H1 (cell line): ENCODE results near the gene INPP4B. TPM values are rescaled to one million over a fixed set of nuclear protein-coding genes. Genes with fewer than 3 reads are reported as not detected.

ENCODE experiments used
- CTCF ChIA-PET: fragments of 300-600 bp; sonication (Branson Sonifier 250); formaldehyde crosslinking; loops from one replicate; lab custom pipeline; 2021; ENCODE audit not compliant: partially characterized antibody; lab: Charles Lee
- POLR2A ChIA-PET: fragments of 300-600 bp; sonication (Branson Sonifier 250); formaldehyde crosslinking; loops from one replicate; lab custom pipeline; 2021; ENCODE audit warnings: inconsistent platforms; ENCODE audit not compliant: partially characterized antibody; lab: Charles Lee
- DNase-seq, 2 experiments: peaks; one replicate each; pipeline versions ENCODE4 v3.0.0 to v3.0.0-alpha.2; 2010 to 2022; ENCODE audit warnings: low spot score in 2 of 2, low read depth in 1 of 2, mixed read lengths in 1 of 2
- FAIRE-seq: peaks from 2 replicates; lab custom pipeline; 2011; peaks lifted over from hg19 to GRCh38; lab: Jason Lieb, UNC
- H2AFZ ChIP-seq: 2 replicates; pipeline ENCODE4 v1.8.1; 2012; ENCODE audit warnings: low read length, inconsistent platforms
- H2AK5ac ChIP-seq: 2 replicates; pipeline ENCODE4 v1.6.1; 2013; ENCODE audit warnings: low read depth, low read length
- H2BK120ac ChIP-seq: replicated peaks from 2 replicates; pipeline ENCODE3; 2013; ENCODE audit warnings: low read depth, low read length, inconsistent platforms
- H2BK12ac ChIP-seq: 2 replicates; pipeline ENCODE4 v1.6.1; 2013; ENCODE audit warnings: low read depth, low read length
- H2BK15ac ChIP-seq: 2 replicates; pipeline ENCODE4 v1.6.1; 2013; ENCODE audit warnings: low read length
- H2BK20ac ChIP-seq: 2 replicates; pipeline ENCODE4 v1.6.1; 2013; ENCODE audit warnings: low read length
- H2BK5ac ChIP-seq: 2 replicates; pipeline ENCODE4 v1.6.1; 2013; ENCODE audit warnings: low read depth, low read length
- H3K14ac ChIP-seq: 2 replicates; pipeline ENCODE4 v1.6.1; 2013; ENCODE audit warnings: inconsistent platforms; ENCODE audit not compliant: insufficient read length
- H3K18ac ChIP-seq: 2 replicates; pipeline ENCODE4 v1.6.1; 2013; ENCODE audit warnings: low read length; ENCODE audit errors: extremely low read depth
- H3K23ac ChIP-seq: 2 replicates; pipeline ENCODE4 v1.6.1; 2013; ENCODE audit warnings: inconsistent platforms; ENCODE audit not compliant: insufficient read length
- H3K23me2 ChIP-seq: 2 replicates; pipeline ENCODE4 v1.6.1; 2013; ENCODE audit warnings: low read depth, low read length
- H3K27ac ChIP-seq: 2 replicates; pipeline ENCODE4 v1.6.1; 2011; ENCODE audit warnings: low read depth, low read length, inconsistent platforms
- H3K27me3 ChIP-seq, 4 experiments: replicated peaks in 1 of 4; 1 replicate in 1 of 4; 2 replicates in 3 of 4; pipeline versions ENCODE4 v1.6.1 to v1.8.1; 2011 to 2013; ENCODE audit warnings: low read length in 3 of 4, mild to moderate bottlenecking in 3 of 4, inconsistent platforms in 2 of 4, mixed read lengths in 2 of 4, moderate library complexity in 1 of 4; ENCODE audit not compliant: control insufficient read depth in 3 of 4, insufficient read depth in 3 of 4; ENCODE audit errors: extremely low read depth in 1 of 4
- H3K36me3 ChIP-seq, 4 experiments: 2 replicates each; pipeline versions ENCODE4 v1.6.1 to v1.8.1; 2011 to 2013; ENCODE audit warnings: mild to moderate bottlenecking in 4 of 4, low read length in 3 of 4, moderate library complexity in 2 of 4, control low read depth in 1 of 4, inconsistent platforms in 1 of 4; ENCODE audit not compliant: insufficient read depth in 4 of 4, control insufficient read depth in 2 of 4
- H3K4ac ChIP-seq: replicated peaks from 2 replicates; pipeline ENCODE3; 2013; ENCODE audit warnings: low read length, low read depth, mixed read lengths, inconsistent platforms; ENCODE audit not compliant: insufficient read length
- H3K4me1 ChIP-seq, 4 experiments: replicated peaks in 1 of 4; 1 replicate in 1 of 4; 2 replicates in 3 of 4; pipeline versions ENCODE4 v1.6.1 to v1.8.1; 2011 to 2013; ENCODE audit warnings: low read length in 3 of 4, inconsistent platforms in 2 of 4, mixed read lengths in 1 of 4; ENCODE audit not compliant: insufficient read depth in 4 of 4, control insufficient read depth in 3 of 4
- H3K4me2 ChIP-seq, 2 experiments: 2 replicates each; pipeline versions ENCODE4 v1.6.1 to v1.8.1; 2011 to 2013; ENCODE audit warnings: low read depth in 2 of 2, low read length in 2 of 2, control low read depth in 1 of 2, inconsistent platforms in 1 of 2, mild to moderate bottlenecking in 1 of 2; ENCODE audit not compliant: insufficient read depth in 1 of 2
- H3K4me3 ChIP-seq, 4 experiments: fragments of 200-600, 300-600 bp in 1 of 4; sonication (generic), shearing (Covaris generic), sonication (Bioruptor Twin) in 1 of 4; 2 replicates each; pipeline versions ENCODE4 v1.5.1 to v1.8.1; 2011 to 2016; ENCODE audit warnings: low read length in 4 of 4, low read depth in 3 of 4, control low read depth in 2 of 4, inconsistent platforms in 2 of 4, mild to moderate bottlenecking in 2 of 4, mixed read lengths in 1 of 4, moderate library complexity in 1 of 4; ENCODE audit not compliant: insufficient read depth in 2 of 4; ENCODE audit errors: extremely low read depth in 1 of 4
- H3K56ac ChIP-seq: replicated peaks from 2 replicates; pipeline ENCODE3; 2013; ENCODE audit warnings: low read depth, mild to moderate bottlenecking, mixed read lengths, low read length, inconsistent platforms; ENCODE audit not compliant: insufficient read length
- H3K79me1 ChIP-seq: 2 replicates; pipeline ENCODE4 v1.6.1; 2013; ENCODE audit warnings: low read depth, low read length, control low read depth
- H3K79me2 ChIP-seq, 2 experiments: 2 replicates each; pipeline versions ENCODE4 v1.6.1 to v1.8.1; 2012 to 2013; ENCODE audit warnings: low read length in 2 of 2, mild to moderate bottlenecking in 2 of 2, inconsistent platforms in 1 of 2; ENCODE audit not compliant: insufficient read depth in 2 of 2, control insufficient read depth in 1 of 2
- H3K9ac ChIP-seq, 4 experiments: replicated peaks in 1 of 4; 1 replicate in 1 of 4; 2 replicates in 3 of 4; pipeline versions ENCODE4 v1.6.1 to v1.8.1; 2011 to 2013; ENCODE audit warnings: low read depth in 3 of 4, low read length in 3 of 4, control low read depth in 2 of 4, mild to moderate bottlenecking in 2 of 4, moderate library complexity in 2 of 4, inconsistent platforms in 1 of 4; ENCODE audit errors: extremely low read depth in 1 of 4
- H3K9me3 ChIP-seq, 2 experiments: 2 replicates each; pipeline versions ENCODE4 v1.6.1 to v1.8.1; 2012 to 2013; ENCODE audit warnings: mild to moderate bottlenecking in 2 of 2, moderate library complexity in 2 of 2, control low read depth in 1 of 2, inconsistent platforms in 1 of 2, low read depth in 1 of 2, low read length in 1 of 2, mixed read lengths in 1 of 2; ENCODE audit not compliant: insufficient read depth in 2 of 2
- H4K20me1 ChIP-seq, 2 experiments: replicated peaks in 1 of 2; 2 replicates each; pipeline versions ENCODE3 to v1.8.1; 2011 to 2013; ENCODE audit warnings: inconsistent platforms in 2 of 2, low read length in 2 of 2, mild to moderate bottlenecking in 1 of 2; ENCODE audit not compliant: insufficient read depth in 2 of 2, control insufficient read depth in 1 of 2
- H4K5ac ChIP-seq: 2 replicates; pipeline ENCODE4 v1.6.1; 2013; ENCODE audit warnings: low read length, low read depth, mixed read lengths, inconsistent platforms; ENCODE audit not compliant: insufficient read length
- H4K8ac ChIP-seq: 2 replicates; pipeline ENCODE4 v1.8.0; 2013; ENCODE audit warnings: mild to moderate bottlenecking, moderate library complexity, low read length, inconsistent platforms; ENCODE audit not compliant: insufficient read depth; ENCODE audit errors: extremely low read depth
- H4K91ac ChIP-seq: replicated peaks from 2 replicates; pipeline ENCODE3; 2013; ENCODE audit warnings: low read length, mixed read lengths, inconsistent platforms; ENCODE audit not compliant: insufficient read length
- BRCA1 ChIP-seq: IDR thresholded peaks from 2 replicates; pipeline ENCODE4 v1.6.1; 2012; ENCODE audit warnings: low read depth, low read length, improper control_type of control experiment
- EP300 ChIP-seq, 2 experiments: IDR thresholded peaks; 1 replicate in 1 of 2; 2 replicates in 1 of 2; pipeline ENCODE4 v1.6.1; 2011 to 2012; ENCODE audit warnings: low read depth in 2 of 2, low read length in 2 of 2, mild to moderate bottlenecking in 2 of 2, borderline replicate concordance in 1 of 2, inconsistent platforms in 1 of 2, moderate library complexity in 1 of 2
- JUN ChIP-seq: IDR thresholded peaks from 2 replicates; pipeline ENCODE4 v1.6.1; 2011; ENCODE audit warnings: low read depth, mild to moderate bottlenecking, improper control_type of control experiment, low read length
- SIX5 ChIP-seq: IDR thresholded peaks from 2 replicates; pipeline ENCODE4 v1.6.1; 2011; ENCODE audit warnings: mild to moderate bottlenecking, low read depth, low read length
- WGBS, 2 experiments: shearing (Covaris generic) in 1 of 2; methylation state at CpG; one replicate each; pipeline versions ENCODE4 v1.1.6 to v1.1.7; 2013 to 2015; ENCODE audit warnings: low lambda C conversion rate in 2 of 2, mixed read lengths in 2 of 2, inconsistent platforms in 1 of 2, low coverage in 1 of 2, missing lambda C conversion rate in 1 of 2; ENCODE audit not compliant: insufficient replicate concordance in 2 of 2, insufficient coverage in 1 of 2, insufficient read length in 1 of 2; ENCODE audit errors: extremely low coverage in 1 of 2, missing lambda C conversion rate in 1 of 2; 5-methylcytosine and 5-hydroxymethylcytosine counted together
- polyA plus RNA-seq, 7 experiments: library from polyadenylated mRNA; depleted of rRNA in 3 of 7; stranded (reverse) in 5 of 7; unstranded in 2 of 7; fragments of >200 nt in 5 of 7; fragments of 200-250 nt in 2 of 7; gene quantifications; 1 replicate in 5 of 7; 2 replicates in 1 of 7; 4 replicates in 1 of 7; pipeline versions ENCODE4 v1.2.1 to v1.2.3, GENCODE V29; 2011 to 2013; ENCODE audit warnings: missing spikeins in 2 of 7, mixed read lengths in 2 of 7
- total RNA-seq: library from RNA; stranded (reverse); fragmentation: NEBNext Ultra II Directional; extraction: Animal tissue kit (Norgen Biotek cat#: 25700); gene quantifications from 2 replicates; pipeline ENCODE4 v1.2.1, GENCODE V29; 2021
- TF ChIP-seq, protein P1 (sequence below): IDR thresholded peaks from 2 replicates; pipeline ENCODE4 v1.6.1; 2012; ENCODE audit warnings: inconsistent platforms

The INPP4B gene
- total and polyA plus RNA-seq, 2 of the 8 experiments (the other 6 are each of a cell fraction or from before 2014, with no cell fraction given), result 0.11 to 0.54 TPM

GRCh38 chr4:142406499-142406835, 439.6 kb downstream of the INPP4B start:
- Histone ChIP-seq H4K91ac (no peak overlapping the region), H3K79me2 (no peaks in the 10 kb centered on the region), H3K4ac (no peak overlapping the region), H3K4me2 (peak overlapping the region in 1 of 2 experiments; percentile 75; a peak in 1 of 4 replicates), H3K23ac (no peak overlapping the region), H2BK120ac (no peak overlapping the region), H2BK12ac (no peak overlapping the region; the same call in 1 of the 2 replicates), H3K27ac (no peak overlapping the region), H2AFZ (peak overlapping the region; percentile 89; the same call in 1 of the 2 replicates), H3K9ac (no peak overlapping the region), H4K8ac (no peak overlapping the region), H3K27me3 (peaks cover 0 to 1% (median 0%) of the 10 kb centered on the region in 4 experiments; a peak in 1 of 7 replicates), H2AK5ac (no peak overlapping the region), H3K79me1 (no peaks in the 10 kb centered on the region), H2BK15ac (no peak overlapping the region), H3K4me1 (peaks cover 0 to 16% (median 11%) of the 10 kb centered on the region in 4 experiments; a peak in 4 of 7 replicates), H3K9me3 (no peaks in the 10 kb centered on the region), H2BK5ac (no peak overlapping the region), H3K36me3 (no peaks in the 10 kb centered on the region), H2BK20ac (no peak overlapping the region), H3K18ac (no peak overlapping the region), H4K20me1 (no peaks in the 10 kb centered on the region), H3K23me2 (no peaks in the 10 kb centered on the region), H3K4me3 (no peak overlapping the region), H3K14ac (no peak overlapping the region), H4K5ac (no peak overlapping the region), H3K56ac (no peak overlapping the region)
- 87% methylated on average over 2 of the region's 2 CpGs; no CpG with 5 or more reads in 1 of the 2 experiments for WGBS, 2 experiments
- POLR2A ChIA-PET, result interaction anchor here (1.0 to 1.6 kb wide), 2 partner anchors 10 kb away, joined by 4 to 7 read pairs; no protein-coding TSS in a partner anchor
- DNase-seq, result no peak
- CTCF ChIA-PET, result interaction anchor here (1.0 to 1.4 kb wide), 3 partner anchors 14 to 417 kb away, joined by 3 to 4 read pairs (median 3); no protein-coding TSS in a partner anchor
- no peak for FAIRE-seq
- TF ChIP-seq BRCA1 (no peak), JUN (no peak), SIX5 (no peak), EP300 (IDR thresholded peaks at IDR 0.05; ENCODE audit: borderline replicate concordance in 1 of 2, low read depth in 2 of 2, low read length in 2 of 2) (no peak)
- TF ChIP-seq, protein P1, sequence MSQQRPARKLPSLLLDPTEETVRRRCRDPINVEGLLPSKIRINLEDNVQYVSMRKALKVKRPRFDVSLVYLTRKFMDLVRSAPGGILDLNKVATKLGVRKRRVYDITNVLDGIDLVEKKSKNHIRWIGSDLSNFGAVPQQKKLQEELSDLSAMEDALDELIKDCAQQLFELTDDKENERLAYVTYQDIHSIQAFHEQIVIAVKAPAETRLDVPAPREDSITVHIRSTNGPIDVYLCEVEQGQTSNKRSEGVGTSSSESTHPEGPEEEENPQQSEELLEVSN, result no peak
